NCI-H146 treated with DMSO at 0.1 percent for 48 hours (cell line): ENCODE data around the gene SCEL.
"Not testable (repeated sequence)": the region's sequence is repeated elsewhere in the genome, so short reads cannot be mapped to it uniquely, and the experiment has no call there.

Source experiments
- DNase-seq: peaks from one replicate; lab custom pipeline; 2025; ENCODE audit not compliant: unreplicated experiment; lab: John Stamatoyannopoulos, UW

SCEL gene, protein sequence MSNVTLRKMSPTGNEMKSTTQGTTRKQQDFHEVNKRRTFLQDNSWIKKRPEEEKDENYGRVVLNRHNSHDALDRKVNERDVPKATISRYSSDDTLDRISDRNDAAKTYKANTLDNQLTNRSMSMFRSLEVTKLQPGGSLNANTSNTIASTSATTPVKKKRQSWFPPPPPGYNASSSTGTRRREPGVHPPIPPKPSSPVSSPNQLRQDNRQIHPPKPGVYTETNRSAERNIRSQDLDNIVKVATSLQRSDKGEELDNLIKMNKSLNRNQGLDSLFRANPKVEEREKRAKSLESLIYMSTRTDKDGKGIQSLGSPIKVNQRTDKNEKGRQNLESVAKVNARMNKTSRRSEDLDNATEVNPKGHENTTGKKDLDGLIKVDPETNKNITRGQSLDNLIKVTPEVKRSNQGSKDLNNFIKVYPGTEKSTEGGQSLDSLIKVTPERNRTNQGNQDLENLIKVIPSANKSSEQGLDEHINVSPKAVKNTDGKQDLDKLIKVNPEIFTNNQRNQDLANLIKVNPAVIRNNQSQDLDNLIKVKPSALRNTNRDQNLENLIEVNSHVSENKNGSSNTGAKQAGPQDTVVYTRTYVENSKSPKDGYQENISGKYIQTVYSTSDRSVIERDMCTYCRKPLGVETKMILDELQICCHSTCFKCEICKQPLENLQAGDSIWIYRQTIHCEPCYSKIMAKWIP

DNA sequence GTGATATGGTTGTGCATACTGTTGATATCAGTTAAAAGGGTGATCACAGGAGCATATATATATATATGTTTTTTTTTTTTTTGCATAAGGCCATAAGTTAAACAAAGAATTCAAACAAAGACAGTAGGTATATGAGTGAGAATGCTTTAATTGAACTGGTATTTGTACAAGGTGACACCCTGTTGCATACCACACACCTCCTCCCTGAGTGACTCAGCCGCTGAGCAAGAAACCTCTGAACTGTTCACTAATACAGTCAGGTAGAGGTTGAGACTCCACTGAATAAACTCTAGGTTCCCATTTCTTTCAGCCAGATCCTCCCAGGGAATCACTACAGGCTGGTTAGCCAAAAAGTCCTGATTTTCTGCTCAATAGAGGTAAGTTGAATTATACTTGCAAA lies at the start of gene SCEL:
Gene SCEL, plus strand, starts transcription at position 259 of the 400 bp plus-strand sequence. CDS start 20,170 bp downstream, outside the sequence.
- DNase-seq: no peak

DNA sequence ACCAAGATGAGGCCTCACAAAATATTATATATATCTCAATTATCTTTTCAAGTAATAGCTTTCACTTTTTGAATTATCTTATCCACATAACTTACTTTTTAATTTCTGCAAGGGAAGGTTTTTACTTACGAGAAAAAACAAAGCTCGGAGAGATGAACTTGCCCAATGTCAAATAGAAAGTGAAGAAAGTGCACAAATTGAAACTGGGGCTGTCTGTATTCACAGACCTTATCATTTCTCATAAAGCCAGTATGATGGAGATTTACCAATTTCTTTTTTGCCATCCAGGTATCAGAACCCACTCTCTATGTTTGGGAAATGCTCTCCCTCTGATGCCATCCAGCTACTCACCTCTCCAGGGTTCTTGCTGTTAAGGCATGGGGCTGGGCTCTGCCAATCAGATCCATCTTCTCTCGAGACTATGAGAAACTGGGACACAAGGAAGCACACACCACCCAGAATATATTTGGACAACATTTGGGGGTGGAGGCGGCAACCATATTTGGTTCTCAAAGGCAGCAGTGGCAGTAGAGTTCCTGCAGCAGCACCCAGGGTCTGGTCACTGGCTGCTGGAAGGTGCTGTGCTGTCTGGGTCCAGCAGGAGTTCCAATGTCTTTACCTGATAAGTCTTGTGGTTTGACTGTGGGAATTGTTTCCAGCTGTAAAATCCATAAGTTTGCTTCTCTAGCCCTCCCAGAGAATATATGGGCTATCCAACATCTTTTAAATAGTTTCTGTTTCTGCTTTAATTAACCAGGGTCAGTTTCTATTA lies 45.8 kb upstream of the SCEL start:
- no peak for DNase-seq

DNA sequence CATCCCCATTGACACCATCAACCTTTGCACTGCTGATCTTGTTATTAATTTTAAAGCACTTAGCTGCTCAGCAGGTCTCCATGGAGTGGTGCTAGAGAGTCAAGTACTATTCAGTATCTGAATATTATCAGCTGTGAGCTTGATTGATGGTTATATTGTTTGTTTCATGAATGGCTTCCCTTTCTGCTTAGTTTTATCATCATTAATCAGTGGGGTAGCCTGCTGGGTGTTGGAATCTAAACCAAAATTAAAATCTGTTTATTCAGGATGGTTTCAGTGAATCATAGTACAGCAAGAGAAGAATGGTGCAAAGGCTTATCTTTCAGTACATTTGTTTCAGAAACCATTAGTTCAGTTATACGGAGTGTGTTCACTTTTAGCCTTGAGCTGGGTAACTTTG lies 42.5 kb upstream of the SCEL start:
- DNase-seq: peak; percentile 53

DNA sequence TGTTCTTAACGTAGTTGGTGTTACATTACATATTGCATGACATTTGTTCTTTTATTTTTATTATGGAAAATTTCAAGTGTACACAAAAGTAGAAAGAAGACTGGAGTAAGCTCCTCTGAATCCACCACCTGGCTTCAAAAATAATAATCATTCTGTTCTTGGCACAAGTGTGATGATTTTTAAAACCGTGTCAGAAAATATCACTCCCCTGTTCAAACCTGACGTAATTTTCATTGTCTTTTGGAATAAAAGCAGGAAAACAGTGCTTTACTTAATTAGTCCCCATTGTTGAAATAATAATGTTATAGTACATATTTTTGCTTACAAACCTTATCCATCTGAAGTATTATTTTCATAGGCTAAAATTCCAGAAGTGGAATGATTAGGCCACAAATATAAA lies 41.3 kb upstream of the SCEL start:
- DNase-seq: no peak

DNA sequence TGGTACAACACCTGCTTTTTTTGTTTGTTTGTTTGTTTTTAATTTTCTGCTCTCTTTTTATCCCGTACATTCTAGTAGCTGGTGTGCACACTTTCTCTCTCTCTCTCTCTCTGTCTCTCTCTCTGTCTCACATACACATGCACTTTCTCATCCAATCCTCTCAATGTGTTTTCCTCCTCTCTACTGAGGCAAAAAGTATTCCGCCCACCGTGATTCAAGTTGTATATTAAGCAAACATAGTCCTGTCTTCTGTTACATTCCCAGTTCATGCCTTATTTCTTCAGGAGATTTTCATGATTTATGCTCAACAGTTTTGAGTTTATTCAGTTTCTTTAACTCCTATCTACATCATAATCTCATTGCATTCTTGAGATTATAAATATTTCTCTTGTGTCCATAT lies 38.2 kb upstream of the SCEL start:
- no peak for DNase-seq

DNA sequence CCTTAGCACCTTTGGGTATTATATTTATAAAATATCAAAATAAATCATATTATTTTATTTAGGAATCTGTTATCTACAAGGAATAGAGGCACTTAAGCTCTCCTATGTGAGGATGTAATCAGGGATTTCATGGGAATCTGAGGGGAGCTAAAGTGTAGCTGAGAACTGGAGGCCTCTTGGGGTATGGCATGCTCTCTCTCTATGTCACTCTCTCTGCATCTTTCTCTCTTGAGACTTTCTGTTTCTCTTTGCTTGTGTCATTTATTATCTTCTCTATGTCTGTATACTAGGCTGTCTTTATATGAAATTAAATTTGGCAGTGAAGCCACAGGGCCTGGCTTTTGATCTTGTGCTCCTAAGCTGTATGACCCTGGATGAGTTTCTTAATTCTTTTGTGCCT lies 37.7 kb upstream of the SCEL start:
- no peak for DNase-seq

DNA sequence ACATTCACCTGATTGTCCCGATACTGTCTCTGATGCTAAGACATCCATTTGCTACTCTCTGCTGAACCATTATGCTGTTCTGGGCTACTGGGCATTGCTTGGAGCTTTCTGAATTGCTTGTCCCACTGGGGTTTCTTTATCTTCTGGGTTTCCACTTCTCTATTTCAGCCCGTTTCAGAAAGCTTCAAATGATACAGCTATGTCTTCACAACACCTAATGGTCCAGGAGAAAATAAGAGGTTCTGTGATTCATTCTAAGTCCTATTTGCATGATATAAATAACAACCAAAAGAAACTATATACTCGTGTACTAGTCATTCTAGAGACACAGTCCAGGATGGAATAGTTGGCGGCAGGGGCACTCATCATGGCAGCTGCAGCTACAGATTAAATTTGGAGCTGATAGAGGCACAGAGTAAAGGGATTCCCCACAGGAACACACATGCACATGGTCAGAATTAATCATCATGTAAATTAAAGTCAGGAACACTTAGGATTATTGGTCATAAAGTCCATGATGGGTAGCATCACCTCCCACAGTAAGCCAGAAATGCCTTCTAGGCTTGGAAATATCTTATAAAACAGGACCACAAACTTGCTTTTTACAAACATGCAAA lies 33.3 kb upstream of the SCEL start:
- DNase-seq: no peak

DNA sequence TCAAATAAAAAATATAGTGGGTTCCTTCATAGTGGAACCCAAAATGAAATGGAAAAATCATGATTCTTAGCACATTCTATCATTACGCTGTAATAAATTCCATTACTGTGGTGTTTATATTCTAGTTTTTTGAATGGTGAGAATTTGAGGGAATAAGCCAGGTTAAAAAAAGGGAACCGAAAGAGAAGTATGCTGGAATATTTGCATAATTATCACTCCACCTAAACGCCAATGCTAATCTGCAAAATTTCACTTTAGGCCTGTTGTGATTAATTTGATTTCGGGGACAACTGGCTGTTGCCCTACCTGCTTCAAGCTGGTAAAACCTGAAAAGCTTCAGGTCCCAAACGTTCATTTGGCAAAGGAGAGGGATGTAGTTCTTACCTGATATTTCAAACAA lies 32.1 kb upstream of the SCEL start:
- DNase-seq: no peak

DNA sequence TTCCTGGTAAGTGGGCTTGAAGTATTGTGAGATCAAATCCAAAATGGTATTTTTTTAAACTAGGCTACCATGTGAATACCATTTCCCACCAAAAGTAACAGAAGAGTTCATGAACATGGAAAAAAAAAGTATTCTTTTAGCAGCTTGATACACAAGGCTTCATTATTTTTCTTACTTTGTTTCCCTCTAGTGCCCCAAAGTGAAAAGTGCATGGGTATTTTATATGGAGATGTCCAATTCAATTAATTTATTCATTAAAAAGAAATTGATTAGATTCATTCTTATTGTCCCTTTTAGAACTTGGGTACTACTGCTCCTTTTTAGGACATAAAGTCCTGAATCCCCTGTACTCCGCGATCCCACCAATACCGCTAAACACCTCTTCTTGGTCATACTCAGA lies 28.6 kb upstream of the SCEL start:
- DNase-seq: no peak

DNA sequence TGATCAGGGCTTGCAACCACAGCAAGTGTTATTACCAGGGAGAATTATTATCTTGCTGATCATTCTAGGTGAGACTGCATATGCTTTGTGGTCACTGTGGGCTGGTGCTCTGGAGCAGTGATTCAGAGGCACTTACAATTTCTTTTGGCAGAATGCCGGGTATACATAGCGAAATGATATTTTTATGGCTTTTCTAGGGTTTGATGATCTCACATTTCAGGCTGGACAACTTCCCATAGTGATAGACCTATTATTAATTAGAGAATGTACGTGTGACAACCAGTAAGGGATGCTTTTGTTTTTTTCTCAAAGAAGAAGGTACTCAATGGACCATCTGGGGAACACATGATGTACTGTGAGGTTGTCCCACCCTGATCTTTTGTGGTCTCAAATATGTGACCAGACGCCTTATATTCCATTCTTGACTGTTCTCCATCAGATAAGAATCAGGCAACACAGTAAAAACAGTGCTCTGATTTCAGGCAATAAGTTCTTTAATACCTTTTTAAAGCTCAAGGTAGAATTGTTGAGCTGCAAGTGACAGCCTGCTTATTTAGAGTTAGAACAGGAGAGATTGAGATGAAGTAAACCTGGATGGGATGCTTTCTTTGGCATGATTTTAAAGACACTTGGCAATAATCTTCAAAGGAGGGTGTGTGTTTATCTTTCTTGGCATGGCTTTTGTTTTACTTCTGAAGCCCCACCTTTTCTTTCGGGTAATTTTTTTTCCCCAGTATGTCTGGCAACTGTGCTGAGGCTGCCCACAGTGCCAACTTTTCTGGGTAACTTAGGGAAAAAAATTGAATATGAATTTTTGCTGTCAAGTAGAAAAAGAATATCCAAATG lies 27.4 kb upstream of the SCEL start:
- DNase-seq: no peak

DNA sequence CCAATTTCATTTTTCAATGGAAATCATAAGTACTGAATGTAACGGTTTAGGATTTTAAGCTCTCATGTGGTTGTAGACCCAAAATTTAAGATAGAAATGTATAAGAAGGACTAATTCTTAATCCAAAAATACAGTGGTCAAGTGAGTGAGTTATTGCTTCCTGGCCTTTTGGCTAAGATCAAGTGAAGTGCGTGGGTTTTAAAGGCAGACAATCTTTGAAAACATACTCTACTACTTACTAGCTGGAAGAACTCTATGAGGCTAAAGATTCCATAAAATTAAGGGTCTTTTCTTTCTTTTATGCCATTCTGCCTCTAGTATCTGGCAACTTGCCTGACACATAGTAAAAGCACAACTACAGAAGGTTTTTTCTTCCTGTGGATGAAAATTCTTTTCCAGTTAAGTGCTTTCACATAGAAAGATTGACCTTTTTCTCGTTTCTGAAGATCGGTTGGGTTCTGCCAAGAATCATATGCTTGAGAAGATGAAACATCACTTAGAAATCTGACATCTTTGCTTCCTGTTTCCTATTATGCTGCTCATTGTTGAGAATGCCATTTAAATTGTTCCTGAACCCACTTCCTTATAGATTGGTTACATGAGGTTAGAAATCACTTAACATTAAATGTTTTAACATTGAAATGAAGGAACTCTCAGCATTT lies 26.4 kb upstream of the SCEL start:
- no peak for DNase-seq

DNA sequence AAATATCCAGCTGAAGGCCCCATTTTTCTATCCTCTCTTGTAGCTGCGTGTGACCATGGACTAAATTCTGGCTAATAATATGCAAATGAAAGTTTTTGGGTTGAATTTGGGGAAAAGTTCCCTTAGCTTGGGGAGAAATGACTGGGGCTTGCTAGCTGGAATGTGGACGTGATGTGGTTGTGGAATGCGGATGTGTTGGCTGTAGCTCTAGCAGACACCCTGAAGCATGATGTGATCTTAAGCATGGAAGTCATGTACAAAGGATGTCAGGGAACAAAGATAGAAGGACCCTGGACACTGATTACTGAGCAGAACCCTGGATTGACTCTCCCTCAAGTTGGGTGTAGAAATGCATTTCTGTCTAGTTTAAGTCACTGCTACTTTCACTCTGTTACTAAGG lies 25.4 kb upstream of the SCEL start:
- DNase-seq: no peak

DNA sequence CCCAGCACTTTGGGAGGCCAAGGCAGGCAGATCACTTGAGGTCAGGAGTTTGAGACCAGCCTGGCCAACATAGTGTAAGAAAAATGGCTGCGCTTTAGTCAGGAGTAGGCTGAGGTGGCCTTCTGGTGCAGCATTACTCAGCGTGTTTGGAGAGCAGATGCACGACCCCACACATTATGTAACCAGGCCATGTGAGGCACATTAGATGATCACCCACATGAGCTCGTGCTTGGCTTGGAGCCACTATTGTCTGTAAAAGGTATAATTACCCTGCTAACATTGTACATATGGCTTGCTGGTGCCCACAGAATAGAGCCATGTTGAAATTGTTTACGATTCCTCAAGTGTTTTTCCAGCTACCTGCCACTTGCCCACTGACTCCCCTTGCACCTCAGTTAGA lies 24.0 kb upstream of the SCEL start:
- no peak for DNase-seq

DNA sequence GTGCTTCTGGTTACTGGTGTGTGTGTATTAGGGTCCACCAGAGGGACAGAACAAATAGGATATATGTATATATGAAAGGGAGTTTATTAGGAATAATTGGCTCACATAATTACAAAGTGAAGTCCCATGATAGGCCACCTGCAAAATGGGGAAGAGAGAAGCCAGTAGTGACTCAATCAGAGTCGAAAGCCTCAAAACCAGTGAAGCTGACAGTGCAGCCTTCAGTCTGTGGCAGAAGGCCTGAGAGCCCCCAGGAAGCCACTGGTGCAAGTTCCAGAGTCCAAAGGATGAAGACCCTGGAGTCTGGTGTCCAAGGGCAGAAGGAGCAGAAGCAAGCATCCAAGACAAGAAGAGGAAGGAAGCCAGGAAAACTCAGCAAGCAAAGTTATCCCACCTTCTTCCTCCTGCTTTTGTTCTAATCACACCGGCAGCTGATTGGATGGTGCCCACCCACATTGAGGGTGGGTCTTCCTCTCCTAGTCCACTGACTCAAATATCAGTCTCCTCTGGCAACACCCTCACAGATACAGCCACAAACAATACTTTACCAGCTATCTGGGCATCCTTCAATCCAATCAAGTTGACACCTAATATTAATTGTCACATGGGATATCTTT lies 21.7 kb upstream of the SCEL start:
- no peak for DNase-seq

DNA sequence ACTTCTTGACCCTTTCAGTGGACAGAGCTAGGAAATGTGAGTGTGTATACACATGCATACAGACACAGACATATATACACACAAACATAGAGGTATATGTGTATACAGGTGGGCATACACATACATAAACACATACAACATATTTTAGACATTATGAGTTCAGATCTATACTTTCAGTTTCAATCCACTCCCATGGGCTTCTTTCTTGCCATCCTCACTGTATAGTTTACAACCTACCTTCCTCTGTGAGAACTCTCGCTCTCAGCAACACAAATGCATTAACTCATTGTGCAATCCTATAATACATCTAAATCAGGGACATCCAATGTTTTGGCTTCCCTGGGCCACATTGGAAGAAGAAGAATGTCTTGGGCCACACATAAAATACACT lies 21.2 kb upstream of the SCEL start:
- no peak for DNase-seq

DNA sequence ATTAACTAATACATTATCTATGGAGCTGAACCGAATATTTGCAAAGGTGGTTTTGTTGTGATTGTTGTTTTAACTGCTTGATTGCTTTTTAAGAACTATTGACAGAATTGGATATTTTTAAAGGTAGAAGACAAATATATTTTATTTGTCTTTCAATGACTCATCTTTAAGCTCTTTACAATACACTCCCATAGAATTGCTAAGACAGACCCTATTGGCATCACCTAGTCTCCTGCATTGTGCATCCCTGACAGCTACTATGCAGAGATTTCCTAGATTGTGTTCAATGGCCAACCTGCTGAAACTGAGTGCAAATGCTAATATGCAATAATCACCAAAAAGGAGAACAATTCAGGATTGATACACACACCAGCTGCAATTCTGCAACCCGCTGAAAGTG lies 19.7 kb upstream of the SCEL start:
- no peak for DNase-seq

DNA sequence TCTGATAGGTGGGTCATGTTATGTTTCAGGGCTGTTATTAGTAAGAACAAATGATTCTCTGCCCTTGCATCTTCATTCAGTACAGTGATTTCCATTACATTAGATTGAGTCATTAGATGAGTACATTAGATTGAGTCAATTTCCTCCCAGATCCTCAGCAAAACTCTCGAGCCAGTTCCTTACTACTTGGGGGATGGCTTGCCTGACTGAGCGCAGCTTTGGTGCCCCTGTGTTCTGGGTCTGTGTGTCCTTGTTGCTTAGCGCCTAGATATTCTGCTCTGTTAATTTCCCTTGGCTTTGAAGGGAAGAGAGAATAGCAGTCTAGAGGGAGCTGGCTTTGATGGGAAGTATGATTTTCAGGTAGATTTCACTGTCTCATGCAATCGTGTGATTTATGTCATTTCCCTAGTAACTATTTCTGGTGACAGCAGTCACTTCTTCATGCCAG lies 19.1 kb upstream of the SCEL start:
- no peak for DNase-seq

DNA sequence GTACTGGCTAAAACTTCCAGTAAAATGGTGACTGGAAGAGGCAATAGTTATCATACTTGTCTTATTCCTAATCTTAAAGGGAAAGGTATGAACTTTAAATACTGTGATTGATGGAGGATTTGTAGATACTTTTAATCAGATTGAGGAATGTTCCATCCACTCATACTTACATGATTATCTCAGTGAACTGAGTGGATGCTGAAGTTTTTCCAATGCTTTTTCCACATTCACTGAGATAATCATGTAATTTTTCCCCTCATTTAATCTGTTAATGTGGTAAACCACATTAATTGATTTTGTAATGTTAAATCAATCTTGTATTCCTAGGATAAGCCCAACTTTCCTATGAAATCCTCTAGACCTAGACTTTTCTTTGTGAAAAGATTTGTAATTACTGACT lies 17.2 kb upstream of the SCEL start:
- no peak for DNase-seq

DNA sequence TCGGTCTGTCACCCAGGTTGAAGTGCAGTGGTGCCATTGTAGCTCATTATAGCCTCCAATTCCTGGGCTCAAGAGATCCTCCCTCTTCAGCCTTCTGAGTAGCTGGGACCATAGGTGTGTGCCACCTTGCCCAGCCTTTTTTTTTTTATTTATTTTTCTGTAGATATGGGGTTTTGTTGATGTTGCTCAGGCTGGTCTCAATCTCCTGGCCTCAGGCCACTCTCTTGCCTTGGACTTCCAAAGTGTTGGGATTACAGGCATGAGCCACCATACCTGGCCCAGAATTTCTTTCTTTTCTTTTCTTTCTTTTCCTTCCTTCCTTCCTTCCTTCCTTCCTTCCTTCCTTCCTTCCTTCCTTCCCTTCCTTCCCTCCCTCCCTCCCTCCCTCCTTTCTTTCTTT lies 16.1 kb upstream of the SCEL start:
- not testable (repeated sequence) for DNase-seq

DNA sequence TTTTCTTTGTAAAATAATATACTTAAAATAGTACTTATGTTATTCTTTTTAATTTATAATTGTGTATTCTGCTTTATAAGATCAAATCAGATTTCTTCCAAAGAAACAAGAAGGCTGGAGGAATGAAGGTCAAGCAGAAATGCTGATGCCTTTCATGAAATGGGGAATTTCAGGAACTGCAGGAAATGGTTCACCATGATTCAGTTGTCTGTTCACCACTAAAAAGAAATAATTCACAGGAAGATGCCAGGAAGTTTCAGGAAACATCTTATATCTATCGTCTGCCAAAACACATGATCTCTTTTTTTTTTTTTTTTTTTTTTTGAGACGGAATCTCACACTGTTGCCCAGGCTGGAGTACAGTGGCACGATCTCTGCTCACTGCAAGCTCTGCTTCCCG lies 15.7 kb upstream of the SCEL start:
- no peak for DNase-seq
